ENCODE results near the gene CADM2. TPM values are rescaled to one million over a fixed set of nuclear protein-coding genes. Genes with fewer than 3 reads are reported as not detected.
"Not testable (repeated sequence)": the region's sequence is repeated elsewhere in the genome, so short reads cannot be mapped to it uniquely, and the experiment has no call there.

Gene CADM2
- total RNA-seq, 1 experiment from 2014 or later = not detected

DNA sequence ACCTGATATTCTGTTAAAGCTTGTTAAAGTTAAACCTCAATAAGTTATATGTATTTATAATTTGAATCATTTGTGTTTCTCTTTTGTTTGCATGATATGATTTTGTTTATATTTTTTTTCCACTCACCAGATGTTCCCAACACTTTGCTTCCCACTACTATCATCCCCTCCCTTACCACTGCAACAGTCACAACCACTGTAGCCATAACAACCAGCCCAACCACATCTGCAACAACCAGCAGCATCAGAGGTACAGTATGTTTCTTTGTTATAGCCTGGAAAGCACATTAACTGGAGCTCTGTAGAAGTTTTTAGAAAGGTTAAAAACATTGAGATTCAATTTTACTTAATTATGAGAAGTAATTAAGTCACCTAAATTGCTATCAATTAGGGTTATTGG, 1020.2 kb downstream of the CADM2 start:
- Mint-ChIP-seq H3K27ac (ENCODE audit: unreplicated experiment) (no peak overlapping the region), H3K4me1 (ENCODE audit: low read depth, unreplicated experiment) (no peaks in the 10 kb centered on the region), H3K36me3 (ENCODE audit: insufficient read depth, unreplicated experiment) (no peaks in the 10 kb centered on the region), H3K9me3 (ENCODE audit: unreplicated experiment) (no peaks in the 10 kb centered on the region), H3K4me3 (ENCODE audit: unreplicated experiment) (no peak overlapping the region), H3K27me3 (ENCODE audit: insufficient read depth, unreplicated experiment) (no peaks in the 10 kb centered on the region)
- intact Hi-C loops (cut with micrococcal nuclease; ENCODE audit: unreplicated experiment) = no loop called here
- Histone ChIP-seq H3K36me3 (ENCODE audit: control insufficient read depth, insufficient read depth, low read length) (no peaks in the 10 kb centered on the region), H3K9me3 (no peaks in the 10 kb centered on the region), H3K4me1 (no peaks in the 10 kb centered on the region), H3K27me3 (replicated peaks; ENCODE audit: control insufficient read depth, insufficient read depth, low read length) (no peaks in the 10 kb centered on the region), H3K4me3 (ENCODE audit: low read depth, low read length) (no peak overlapping the region)
- CTCF ChIA-PET = no interaction called here
- TF ChIP-seq, protein P1, sequence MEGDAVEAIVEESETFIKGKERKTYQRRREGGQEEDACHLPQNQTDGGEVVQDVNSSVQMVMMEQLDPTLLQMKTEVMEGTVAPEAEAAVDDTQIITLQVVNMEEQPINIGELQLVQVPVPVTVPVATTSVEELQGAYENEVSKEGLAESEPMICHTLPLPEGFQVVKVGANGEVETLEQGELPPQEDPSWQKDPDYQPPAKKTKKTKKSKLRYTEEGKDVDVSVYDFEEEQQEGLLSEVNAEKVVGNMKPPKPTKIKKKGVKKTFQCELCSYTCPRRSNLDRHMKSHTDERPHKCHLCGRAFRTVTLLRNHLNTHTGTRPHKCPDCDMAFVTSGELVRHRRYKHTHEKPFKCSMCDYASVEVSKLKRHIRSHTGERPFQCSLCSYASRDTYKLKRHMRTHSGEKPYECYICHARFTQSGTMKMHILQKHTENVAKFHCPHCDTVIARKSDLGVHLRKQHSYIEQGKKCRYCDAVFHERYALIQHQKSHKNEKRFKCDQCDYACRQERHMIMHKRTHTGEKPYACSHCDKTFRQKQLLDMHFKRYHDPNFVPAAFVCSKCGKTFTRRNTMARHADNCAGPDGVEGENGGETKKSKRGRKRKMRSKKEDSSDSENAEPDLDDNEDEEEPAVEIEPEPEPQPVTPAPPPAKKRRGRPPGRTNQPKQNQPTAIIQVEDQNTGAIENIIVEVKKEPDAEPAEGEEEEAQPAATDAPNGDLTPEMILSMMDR (IDR thresholded peaks at IDR 0.05; ENCODE audit: insufficient read depth in 1 of 2, low read depth in 1 of 2, low read length in 1 of 2, severe bottlenecking in 1 of 2, unreplicated experiment in 1 of 2) = no peak
- no TSS peak for BruUV-seq (replicated peaks)
- POLR2A ChIA-PET = no interaction called here
- no peak for DNase-seq

DNA sequence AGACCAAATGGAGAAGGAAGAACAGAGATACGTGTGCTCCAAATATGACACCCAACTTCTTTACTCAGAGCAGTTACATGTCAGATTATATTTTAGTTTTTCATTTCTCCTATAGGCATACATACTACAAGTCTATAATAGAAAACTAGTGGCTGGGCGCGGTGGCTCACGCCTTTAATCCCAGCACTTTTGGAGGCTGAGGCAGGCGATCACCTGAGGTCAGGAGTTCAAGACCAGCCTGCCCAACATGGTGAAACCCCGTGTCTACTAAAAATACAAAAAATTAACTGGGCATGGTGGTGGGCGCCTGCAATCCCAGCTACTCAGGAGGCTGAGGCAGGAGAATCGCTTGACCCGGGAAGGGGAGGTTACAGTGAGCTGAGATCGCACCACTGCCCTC, 1030.8 kb downstream of the CADM2 start:
- BruUV-seq (replicated peaks); POLR2A ChIA-PET: not testable (repeated sequence)

DNA sequence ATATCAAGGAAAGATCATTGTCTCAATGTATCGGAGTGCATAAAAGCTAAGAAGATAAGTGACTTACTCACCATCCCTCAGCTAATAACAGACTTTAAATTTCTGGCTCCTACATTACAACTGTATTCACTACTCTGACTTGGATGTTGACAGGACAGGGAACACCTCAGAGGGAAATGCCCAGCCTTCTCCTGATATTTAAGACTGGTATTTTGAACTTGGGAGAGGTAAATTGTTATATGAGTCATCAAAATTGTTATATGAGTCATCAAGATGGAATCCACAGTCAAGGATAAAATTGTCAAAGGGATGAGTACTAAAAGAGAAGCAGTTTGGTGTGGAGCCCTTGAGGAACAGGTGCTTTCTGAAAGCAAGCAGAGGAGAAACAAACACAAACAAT, 1070.8 kb downstream of the CADM2 start:
- intact Hi-C loops (cut with micrococcal nuclease; ENCODE audit: unreplicated experiment) = no loop called here
- Mint-ChIP-seq H3K9me3 (ENCODE audit: unreplicated experiment) (no peaks in the 10 kb centered on the region), H3K4me1 (ENCODE audit: low read depth, unreplicated experiment) (no peaks in the 10 kb centered on the region), H3K36me3 (ENCODE audit: insufficient read depth, unreplicated experiment) (no peaks in the 10 kb centered on the region), H3K27me3 (ENCODE audit: insufficient read depth, unreplicated experiment) (no peaks in the 10 kb centered on the region), H3K27ac (ENCODE audit: unreplicated experiment) (no peak overlapping the region), H3K4me3 (ENCODE audit: unreplicated experiment) (no peak overlapping the region)
- Histone ChIP-seq H3K4me3 (ENCODE audit: low read depth, low read length) (no peak overlapping the region), H3K27me3 (replicated peaks; ENCODE audit: control insufficient read depth, insufficient read depth, low read length) (no peaks in the 10 kb centered on the region), H3K36me3 (ENCODE audit: control insufficient read depth, insufficient read depth, low read length) (no peaks in the 10 kb centered on the region), H3K9me3 (no peaks in the 10 kb centered on the region), H3K4me1 (no peaks in the 10 kb centered on the region)
- no TSS peak for BruUV-seq (replicated peaks)
- no peak for DNase-seq
- TF ChIP-seq, protein P1 (IDR thresholded peaks at IDR 0.05; ENCODE audit: insufficient read depth in 1 of 2, low read depth in 1 of 2, low read length in 1 of 2, severe bottlenecking in 1 of 2, unreplicated experiment in 1 of 2) = no peak
- POLR2A ChIA-PET = no interaction called here
- CTCF ChIA-PET = no interaction called here

More for the DNA sequence above, 1030.8 kb downstream of the CADM2 start:
- H3K4me3 Mint-ChIP-seq (ENCODE audit: unreplicated experiment); H3K9me3 ChIP-seq; H3K4me1 ChIP-seq; H3K4me1 Mint-ChIP-seq (ENCODE audit: low read depth, unreplicated experiment); H3K36me3 ChIP-seq (ENCODE audit: control insufficient read depth, insufficient read depth, low read length); H3K4me3 ChIP-seq (ENCODE audit: low read depth, low read length); H3K27ac Mint-ChIP-seq (ENCODE audit: unreplicated experiment); H3K27me3 Mint-ChIP-seq (ENCODE audit: insufficient read depth, unreplicated experiment); H3K36me3 Mint-ChIP-seq (ENCODE audit: insufficient read depth, unreplicated experiment); intact Hi-C loops (cut with micrococcal nuclease; ENCODE audit: unreplicated experiment); H3K27me3 ChIP-seq (replicated peaks; ENCODE audit: control insufficient read depth, insufficient read depth, low read length); H3K9me3 Mint-ChIP-seq (ENCODE audit: unreplicated experiment); CTCF ChIA-PET; DNase-seq: not testable (repeated sequence)

DNA sequence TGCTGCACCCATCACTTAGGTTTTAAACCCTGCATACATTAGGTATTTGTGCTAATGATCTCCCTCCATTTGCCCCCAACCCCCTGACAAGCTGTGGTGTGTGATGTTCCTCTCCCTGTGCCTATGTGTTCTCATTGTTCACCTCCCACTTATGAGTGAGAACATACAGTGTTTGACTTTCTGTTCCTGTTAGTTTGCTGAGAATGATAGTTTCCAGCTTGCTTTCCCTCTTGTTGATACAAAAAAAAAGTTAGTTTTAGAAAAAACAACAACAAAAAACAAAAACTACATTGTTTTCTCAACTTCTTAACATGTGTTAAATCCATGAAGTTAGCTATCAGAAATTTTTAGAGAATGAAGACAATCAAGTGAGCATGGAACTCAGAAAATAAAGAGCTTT, 1079.1 kb downstream of the CADM2 start:
- BruUV-seq (replicated peaks) = no TSS peak
- H3K27me3 Mint-ChIP-seq (ENCODE audit: insufficient read depth, unreplicated experiment) = peaks cover 3% of the 10 kb centered on the region
- no peak overlapping the region for H3K27ac Mint-ChIP-seq (ENCODE audit: unreplicated experiment)
- ChIA-PET CTCF (no interaction called here), POLR2A (no interaction called here)
- Histone ChIP-seq H3K9me3 (no peaks in the 10 kb centered on the region), H3K4me3 (ENCODE audit: low read depth, low read length) (no peak overlapping the region), H3K27me3 (replicated peaks; ENCODE audit: control insufficient read depth, insufficient read depth, low read length) (no peaks in the 10 kb centered on the region), H3K4me1 (no peaks in the 10 kb centered on the region), H3K36me3 (ENCODE audit: control insufficient read depth, insufficient read depth, low read length) (no peaks in the 10 kb centered on the region)
- intact Hi-C loops (cut with micrococcal nuclease; ENCODE audit: unreplicated experiment) = no loop called here
- H3K4me3 Mint-ChIP-seq (ENCODE audit: unreplicated experiment) = no peak overlapping the region
- TF ChIP-seq, protein P1 (IDR thresholded peaks at IDR 0.05; ENCODE audit: insufficient read depth in 1 of 2, low read depth in 1 of 2, low read length in 1 of 2, severe bottlenecking in 1 of 2, unreplicated experiment in 1 of 2) = no peak
- H3K9me3 Mint-ChIP-seq (ENCODE audit: unreplicated experiment) = peaks cover 9% of the 10 kb centered on the region
- no peaks in the 10 kb centered on the region for H3K36me3 Mint-ChIP-seq (ENCODE audit: insufficient read depth, unreplicated experiment)
- H3K4me1 Mint-ChIP-seq (ENCODE audit: low read depth, unreplicated experiment) = no peaks in the 10 kb centered on the region
- no peak for DNase-seq

Measured in Caco-2 (cell line).